WTC11 (cell line): ENCODE measurements around the gene ABHD12. TPM values are rescaled to one million over a fixed set of nuclear protein-coding genes. Genes with fewer than 3 reads are reported as not detected.

ENCODE experiments used
- ATAC-seq: fragments of 200-7000 bp; cut with Tn5 transposase; 2 replicates; pipeline ENCODE4 v1.10.0; 2021; ENCODE audit warnings: mild to moderate bottlenecking, moderate library complexity
- CTCF ChIA-PET: fragments of 300-600 bp; sonication (Branson Sonifier 250); formaldehyde crosslinking; loops from one replicate; lab custom pipeline; 2021; ENCODE audit warnings: antibody characterized with exemption; lab: Charles Lee
- POLR2A ChIA-PET: fragments of 350-600 bp; sonication (Branson Sonifier 250); formaldehyde crosslinking; loops from one replicate; lab custom pipeline; 2021; ENCODE audit warnings: antibody characterized with exemption; lab: Charles Lee
- DNase-seq: peaks from one replicate; pipeline ENCODE4 v3.0.0; 2021; ENCODE audit warnings: low spot score
- H3K27ac Mint-ChIP-seq: 2 replicates; pipeline ENCODE4 v1.8.0; 2021; ENCODE audit warnings: mixed read lengths
- H3K27me3 Mint-ChIP-seq: 2 replicates; pipeline ENCODE4 v1.8.0; 2021; ENCODE audit warnings: low read depth, mild to moderate bottlenecking, moderate library complexity, mixed read lengths
- H3K36me3 Mint-ChIP-seq: 2 replicates; pipeline ENCODE4 v1.8.0; 2021; ENCODE audit warnings: mixed read lengths
- H3K4me1 Mint-ChIP-seq: 2 replicates; pipeline ENCODE4 v1.8.0; 2022; ENCODE audit warnings: mixed read lengths
- H3K4me3 Mint-ChIP-seq: 2 replicates; pipeline ENCODE4 v1.8.0; 2021; ENCODE audit warnings: mild to moderate bottlenecking, moderate library complexity, mixed read lengths
- H3K9me3 Mint-ChIP-seq: 2 replicates; pipeline ENCODE4 v1.8.0; 2021; ENCODE audit warnings: mixed read lengths
- ELF4 ChIP-seq: sonication (generic); formaldehyde crosslinking; IDR thresholded peaks from 2 replicates; pipeline ENCODE4 v1.8.1; 2022; ENCODE audit warnings: low read depth, mild to moderate bottlenecking, moderate library complexity, missing genetic modification reagents
- ETV6 ChIP-seq: sonication (generic); formaldehyde crosslinking; IDR thresholded peaks from 2 replicates; pipeline ENCODE4 v1.8.1; 2022; ENCODE audit warnings: mild to moderate bottlenecking, missing genetic modification reagents
- GABPB1 ChIP-seq: sonication (generic); formaldehyde crosslinking; IDR thresholded peaks from 2 replicates; pipeline ENCODE4 v1.8.1; 2023; ENCODE audit warnings: mild to moderate bottlenecking, missing genetic modification reagents
- IRF2 ChIP-seq: sonication (generic); formaldehyde crosslinking; IDR thresholded peaks from 2 replicates; pipeline ENCODE4 v1.8.0; 2022; ENCODE audit warnings: low read depth, missing genetic modification reagents, borderline replicate concordance
- JAZF1 ChIP-seq: fragments of 250-450 bp; sonication (Bioruptor Pico); IDR thresholded peaks from 2 replicates; pipeline ENCODE4 v1.9.0; 2021; ENCODE audit warnings: moderate library complexity, mild to moderate bottlenecking, inconsistent platforms
- NFATC4 ChIP-seq: fragments of 250-450 bp; sonication (Bioruptor Pico); IDR thresholded peaks from 2 replicates; pipeline ENCODE4 v1.9.0; 2021; ENCODE audit warnings: mild to moderate bottlenecking
- NFYB ChIP-seq: sonication (generic); formaldehyde crosslinking; conservative IDR thresholded peaks from 2 replicates; pipeline ENCODE4 v1.8.0; 2022; ENCODE audit warnings: low read depth, missing genetic modification reagents
- NR2C2 ChIP-seq: sonication (generic); formaldehyde crosslinking; IDR thresholded peaks from 2 replicates; pipeline ENCODE4 v1.8.0; 2022; ENCODE audit warnings: mild to moderate bottlenecking, missing genetic modification reagents
- NR3C1 ChIP-seq: sonication (generic); formaldehyde crosslinking; conservative IDR thresholded peaks from 2 replicates; pipeline ENCODE4 v1.8.1; 2023; ENCODE audit warnings: low read depth, mild to moderate bottlenecking, missing genetic modification reagents
- ZNF232 ChIP-seq: sonication (generic); formaldehyde crosslinking; IDR thresholded peaks from 2 replicates; pipeline ENCODE4 v1.8.0; 2022; ENCODE audit warnings: mild to moderate bottlenecking, missing genetic modification reagents
- ZNF263 ChIP-seq: sonication (generic); formaldehyde crosslinking; IDR thresholded peaks from 2 replicates; pipeline ENCODE4 v1.8.1; 2022; ENCODE audit warnings: low read depth, mild to moderate bottlenecking, moderate library complexity, missing genetic modification reagents
- ZNF317 ChIP-seq: sonication (generic); formaldehyde crosslinking; IDR thresholded peaks from 2 replicates; pipeline ENCODE4 v1.8.1; 2023; ENCODE audit warnings: low read depth, mild to moderate bottlenecking, moderate library complexity, missing genetic modification reagents, borderline replicate concordance
- ZNF416 ChIP-seq: fragments of 250-450 bp; sonication (Bioruptor Pico); IDR thresholded peaks from 2 replicates; pipeline ENCODE4 v1.9.0; 2021; ENCODE audit warnings: mild to moderate bottlenecking, inconsistent platforms
- ZNF423 ChIP-seq: fragments of 250-450 bp; sonication (Bioruptor Pico); IDR thresholded peaks from 2 replicates; pipeline ENCODE4 v2.1.2; 2022; ENCODE audit warnings: mild to moderate bottlenecking, moderate library complexity
- total RNA-seq: library from RNA; stranded (reverse); gene quantifications from 3 replicates; pipeline ENCODE4 v1.2.3, GENCODE V29; 2021
- TF ChIP-seq, protein P1 (sequence below): sonication (generic); formaldehyde crosslinking; IDR thresholded peaks from 2 replicates; pipeline ENCODE4 v1.8.1; 2023; ENCODE audit warnings: mild to moderate bottlenecking, missing genetic modification reagents, moderate library complexity
- TF ChIP-seq, protein P2 (sequence below): sonication (generic); formaldehyde crosslinking; conservative IDR thresholded peaks from 2 replicates; pipeline ENCODE4 v1.8.1; 2023; ENCODE audit warnings: mild to moderate bottlenecking, low read depth, missing genetic modification reagents, moderate library complexity
- TF ChIP-seq, protein P3 (sequence below): fragments of 250-450 bp; sonication (Bioruptor Pico); IDR thresholded peaks from 2 replicates; pipeline ENCODE4 v1.8.0; 2021; ENCODE audit warnings: mild to moderate bottlenecking
- TF ChIP-seq, protein P4 (sequence below): sonication (generic); formaldehyde crosslinking; IDR thresholded peaks from 2 replicates; pipeline ENCODE4 v1.8.1; 2022; ENCODE audit warnings: mild to moderate bottlenecking, missing genetic modification reagents, moderate library complexity, borderline replicate concordance
- TF ChIP-seq, protein P5 (sequence below): sonication (generic); formaldehyde crosslinking; IDR thresholded peaks from 2 replicates; pipeline ENCODE4 v1.8.1; 2023; ENCODE audit warnings: mild to moderate bottlenecking, missing genetic modification reagents
- TF ChIP-seq, protein P6 (sequence below): sonication (generic); formaldehyde crosslinking; IDR thresholded peaks from 2 replicates; pipeline ENCODE4 v1.8.0; 2022; ENCODE audit warnings: mild to moderate bottlenecking, missing genetic modification reagents

Gene ABHD12
- total RNA-seq, 1 experiment from 2014 or later: 63.1 TPM

DNA sequence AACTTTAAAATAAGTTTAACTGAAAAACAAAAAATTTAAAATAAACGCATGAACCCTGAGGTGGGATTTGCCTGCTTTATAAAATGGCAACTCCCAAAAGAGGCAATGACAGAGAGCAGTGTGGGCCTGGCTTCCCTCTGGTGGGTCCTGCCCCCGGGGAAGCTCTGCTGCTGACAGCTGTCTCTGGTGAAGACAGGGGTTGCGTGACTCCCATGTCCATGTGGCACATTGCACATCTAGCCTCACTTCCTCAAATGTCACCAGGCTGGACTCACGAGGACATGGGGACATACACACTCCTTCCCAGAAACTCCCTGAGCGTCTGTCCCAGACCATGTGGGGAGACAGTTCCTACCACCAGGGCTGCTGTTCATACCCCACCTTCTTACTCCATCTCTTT is 66.2 kb downstream of the ABHD12 start:
- peaks cover 3% of the 10 kb centered on the region for H3K9me3 Mint-ChIP-seq
- CTCF ChIA-PET: interaction anchor here (0.5 to 2.3 kb wide), 4 partner anchors 9 to 75 kb away, joined by 3 to 8 read pairs (median 5); no protein-coding TSS in a partner anchor
- POLR2A ChIA-PET: no interaction called here
- peaks cover 41% of the 10 kb centered on the region for H3K4me1 Mint-ChIP-seq
- H3K36me3 Mint-ChIP-seq: peaks cover 27% of the 10 kb centered on the region
- peak overlapping the region; percentile 6; the same call in 1 of the 2 replicates for H3K27ac Mint-ChIP-seq
- H3K4me3 Mint-ChIP-seq: no peak overlapping the region
- no peak for TF ChIP-seq NFYB (CRISPR knock-in tag)
- TF ChIP-seq, protein P1, sequence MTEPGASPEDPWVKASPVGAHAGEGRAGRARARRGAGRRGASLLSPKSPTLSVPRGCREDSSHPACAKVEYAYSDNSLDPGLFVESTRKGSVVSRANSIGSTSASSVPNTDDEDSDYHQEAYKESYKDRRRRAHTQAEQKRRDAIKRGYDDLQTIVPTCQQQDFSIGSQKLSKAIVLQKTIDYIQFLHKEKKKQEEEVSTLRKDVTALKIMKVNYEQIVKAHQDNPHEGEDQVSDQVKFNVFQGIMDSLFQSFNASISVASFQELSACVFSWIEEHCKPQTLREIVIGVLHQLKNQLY (CRISPR knock-in tag): no peak
- no peak for TF ChIP-seq ZNF423 (CRISPR knock-in tag)
- no peak for TF ChIP-seq JAZF1 (CRISPR knock-in tag)
- TF ChIP-seq IRF2: no peak
- ATAC-seq (peak; percentile 15; the same call in 1 of the 2 replicates), DNase-seq (no peak)
- no peaks in the 10 kb centered on the region for H3K27me3 Mint-ChIP-seq

DNA sequence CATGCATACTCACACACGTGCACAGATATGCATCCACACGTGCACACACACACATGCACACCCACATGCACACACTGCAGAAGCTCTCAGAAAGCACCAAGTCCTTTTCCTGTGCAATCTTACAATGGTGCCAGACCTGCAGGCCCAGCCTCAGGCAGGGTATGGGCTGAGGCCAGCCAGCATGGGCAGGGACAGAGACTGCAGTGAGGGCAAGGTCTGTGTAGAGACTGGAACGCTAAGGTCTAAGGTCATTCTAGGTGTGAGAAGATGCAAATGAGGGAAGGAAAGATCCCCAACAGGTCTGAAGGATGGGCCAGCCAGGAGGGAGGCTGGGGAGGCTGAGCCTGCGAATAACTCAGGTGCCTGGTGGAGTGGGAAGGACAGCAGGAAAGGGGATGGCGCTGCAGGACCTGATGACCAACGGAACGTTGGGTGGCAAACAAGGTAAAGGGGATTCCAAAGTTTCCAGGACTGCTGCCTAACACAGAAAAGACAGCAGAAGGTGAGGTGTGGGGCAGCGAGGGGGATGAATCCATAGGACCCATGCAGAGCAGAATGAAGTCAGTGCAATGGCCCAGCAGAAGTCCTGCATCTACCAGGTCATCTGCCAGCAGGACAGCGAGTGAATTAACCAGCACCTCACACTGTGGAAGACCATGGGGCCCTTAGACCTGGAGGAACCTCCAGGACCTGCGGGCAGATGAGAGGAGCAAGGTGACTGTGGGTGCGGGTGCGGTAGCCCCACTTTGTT is 67.0 kb downstream of the ABHD12 start:
- Mint-ChIP-seq H3K27ac (peak overlapping the region; percentile 47), H3K27me3 (no peaks in the 10 kb centered on the region), H3K9me3 (no peaks in the 10 kb centered on the region), H3K4me1 (peaks cover 41% of the 10 kb centered on the region), H3K36me3 (peaks cover 24% of the 10 kb centered on the region), H3K4me3 (no peak overlapping the region)
- ChIA-PET POLR2A (no interaction called here), CTCF (interaction anchor here (1.3 to 2.3 kb wide), 2 partner anchors 9 to 76 kb away, joined by 5 to 8 read pairs; no protein-coding TSS in a partner anchor)
- no peak for TF ChIP-seq ZNF416
- DNase-seq: no peak
- peak; percentile 10; the same call in 1 of the 2 replicates for ATAC-seq

DNA sequence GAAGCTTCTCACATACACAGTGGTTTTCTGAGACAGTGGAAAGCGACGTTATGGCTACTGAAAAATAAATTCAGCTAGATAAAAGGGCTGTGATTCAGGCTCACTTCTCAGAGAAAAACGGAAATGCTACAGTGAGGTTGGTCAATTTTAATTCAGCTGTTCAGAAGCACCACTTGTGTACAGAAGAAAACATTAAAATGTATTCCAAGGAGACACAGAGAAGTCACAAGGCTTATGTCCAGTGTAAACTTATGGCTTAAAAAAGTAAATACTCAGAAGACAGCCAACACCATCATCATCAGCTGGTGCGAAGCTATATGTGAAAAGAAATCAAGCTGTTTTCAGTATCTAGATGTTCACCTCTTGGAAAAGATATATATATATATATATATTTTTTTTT is 68.6 kb downstream of the ABHD12 start:
- Mint-ChIP-seq H3K4me3 (no peak overlapping the region), H3K4me1 (peaks cover 33% of the 10 kb centered on the region), H3K27ac (no peak overlapping the region), H3K9me3 (no peaks in the 10 kb centered on the region), H3K36me3 (peaks cover 28% of the 10 kb centered on the region), H3K27me3 (no peaks in the 10 kb centered on the region)
- ChIA-PET POLR2A (no interaction called here), CTCF (interaction anchor here (0.8 to 1.2 kb wide), 2 partner anchors 14 to 77 kb away, joined by 3 to 4 read pairs; no protein-coding TSS in a partner anchor)
- no peak for ATAC-seq
- no peak for DNase-seq
- TF ChIP-seq ZNF263 (no peak), ZNF317 (no peak), ETV6 (CRISPR knock-in tag) (no peak), ZNF416 (no peak), ZNF423 (CRISPR knock-in tag) (no peak), ELF4 (no peak), NR2C2 (CRISPR knock-in tag) (no peak), NR3C1 (no peak), NFATC4 (CRISPR knock-in tag) (no peak), GABPB1 (no peak), ZNF232 (CRISPR knock-in tag) (no peak)
- TF ChIP-seq, protein P2, sequence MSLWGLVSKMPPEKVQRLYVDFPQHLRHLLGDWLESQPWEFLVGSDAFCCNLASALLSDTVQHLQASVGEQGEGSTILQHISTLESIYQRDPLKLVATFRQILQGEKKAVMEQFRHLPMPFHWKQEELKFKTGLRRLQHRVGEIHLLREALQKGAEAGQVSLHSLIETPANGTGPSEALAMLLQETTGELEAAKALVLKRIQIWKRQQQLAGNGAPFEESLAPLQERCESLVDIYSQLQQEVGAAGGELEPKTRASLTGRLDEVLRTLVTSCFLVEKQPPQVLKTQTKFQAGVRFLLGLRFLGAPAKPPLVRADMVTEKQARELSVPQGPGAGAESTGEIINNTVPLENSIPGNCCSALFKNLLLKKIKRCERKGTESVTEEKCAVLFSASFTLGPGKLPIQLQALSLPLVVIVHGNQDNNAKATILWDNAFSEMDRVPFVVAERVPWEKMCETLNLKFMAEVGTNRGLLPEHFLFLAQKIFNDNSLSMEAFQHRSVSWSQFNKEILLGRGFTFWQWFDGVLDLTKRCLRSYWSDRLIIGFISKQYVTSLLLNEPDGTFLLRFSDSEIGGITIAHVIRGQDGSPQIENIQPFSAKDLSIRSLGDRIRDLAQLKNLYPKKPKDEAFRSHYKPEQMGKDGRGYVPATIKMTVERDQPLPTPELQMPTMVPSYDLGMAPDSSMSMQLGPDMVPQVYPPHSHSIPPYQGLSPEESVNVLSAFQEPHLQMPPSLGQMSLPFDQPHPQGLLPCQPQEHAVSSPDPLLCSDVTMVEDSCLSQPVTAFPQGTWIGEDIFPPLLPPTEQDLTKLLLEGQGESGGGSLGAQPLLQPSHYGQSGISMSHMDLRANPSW (CRISPR knock-in tag): no peak
- TF ChIP-seq, protein P3, sequence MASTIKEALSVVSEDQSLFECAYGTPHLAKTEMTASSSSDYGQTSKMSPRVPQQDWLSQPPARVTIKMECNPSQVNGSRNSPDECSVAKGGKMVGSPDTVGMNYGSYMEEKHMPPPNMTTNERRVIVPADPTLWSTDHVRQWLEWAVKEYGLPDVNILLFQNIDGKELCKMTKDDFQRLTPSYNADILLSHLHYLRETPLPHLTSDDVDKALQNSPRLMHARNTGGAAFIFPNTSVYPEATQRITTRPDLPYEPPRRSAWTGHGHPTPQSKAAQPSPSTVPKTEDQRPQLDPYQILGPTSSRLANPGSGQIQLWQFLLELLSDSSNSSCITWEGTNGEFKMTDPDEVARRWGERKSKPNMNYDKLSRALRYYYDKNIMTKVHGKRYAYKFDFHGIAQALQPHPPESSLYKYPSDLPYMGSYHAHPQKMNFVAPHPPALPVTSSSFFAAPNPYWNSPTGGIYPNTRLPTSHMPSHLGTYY (CRISPR knock-in tag): no peak
- TF ChIP-seq, protein P4, sequence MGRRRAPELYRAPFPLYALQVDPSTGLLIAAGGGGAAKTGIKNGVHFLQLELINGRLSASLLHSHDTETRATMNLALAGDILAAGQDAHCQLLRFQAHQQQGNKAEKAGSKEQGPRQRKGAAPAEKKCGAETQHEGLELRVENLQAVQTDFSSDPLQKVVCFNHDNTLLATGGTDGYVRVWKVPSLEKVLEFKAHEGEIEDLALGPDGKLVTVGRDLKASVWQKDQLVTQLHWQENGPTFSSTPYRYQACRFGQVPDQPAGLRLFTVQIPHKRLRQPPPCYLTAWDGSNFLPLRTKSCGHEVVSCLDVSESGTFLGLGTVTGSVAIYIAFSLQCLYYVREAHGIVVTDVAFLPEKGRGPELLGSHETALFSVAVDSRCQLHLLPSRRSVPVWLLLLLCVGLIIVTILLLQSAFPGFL (CRISPR knock-in tag): no peak
- TF ChIP-seq, protein P5, sequence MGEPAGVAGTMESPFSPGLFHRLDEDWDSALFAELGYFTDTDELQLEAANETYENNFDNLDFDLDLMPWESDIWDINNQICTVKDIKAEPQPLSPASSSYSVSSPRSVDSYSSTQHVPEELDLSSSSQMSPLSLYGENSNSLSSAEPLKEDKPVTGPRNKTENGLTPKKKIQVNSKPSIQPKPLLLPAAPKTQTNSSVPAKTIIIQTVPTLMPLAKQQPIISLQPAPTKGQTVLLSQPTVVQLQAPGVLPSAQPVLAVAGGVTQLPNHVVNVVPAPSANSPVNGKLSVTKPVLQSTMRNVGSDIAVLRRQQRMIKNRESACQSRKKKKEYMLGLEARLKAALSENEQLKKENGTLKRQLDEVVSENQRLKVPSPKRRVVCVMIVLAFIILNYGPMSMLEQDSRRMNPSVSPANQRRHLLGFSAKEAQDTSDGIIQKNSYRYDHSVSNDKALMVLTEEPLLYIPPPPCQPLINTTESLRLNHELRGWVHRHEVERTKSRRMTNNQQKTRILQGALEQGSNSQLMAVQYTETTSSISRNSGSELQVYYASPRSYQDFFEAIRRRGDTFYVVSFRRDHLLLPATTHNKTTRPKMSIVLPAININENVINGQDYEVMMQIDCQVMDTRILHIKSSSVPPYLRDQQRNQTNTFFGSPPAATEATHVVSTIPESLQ (CRISPR knock-in tag): no peak
- TF ChIP-seq, protein P6, sequence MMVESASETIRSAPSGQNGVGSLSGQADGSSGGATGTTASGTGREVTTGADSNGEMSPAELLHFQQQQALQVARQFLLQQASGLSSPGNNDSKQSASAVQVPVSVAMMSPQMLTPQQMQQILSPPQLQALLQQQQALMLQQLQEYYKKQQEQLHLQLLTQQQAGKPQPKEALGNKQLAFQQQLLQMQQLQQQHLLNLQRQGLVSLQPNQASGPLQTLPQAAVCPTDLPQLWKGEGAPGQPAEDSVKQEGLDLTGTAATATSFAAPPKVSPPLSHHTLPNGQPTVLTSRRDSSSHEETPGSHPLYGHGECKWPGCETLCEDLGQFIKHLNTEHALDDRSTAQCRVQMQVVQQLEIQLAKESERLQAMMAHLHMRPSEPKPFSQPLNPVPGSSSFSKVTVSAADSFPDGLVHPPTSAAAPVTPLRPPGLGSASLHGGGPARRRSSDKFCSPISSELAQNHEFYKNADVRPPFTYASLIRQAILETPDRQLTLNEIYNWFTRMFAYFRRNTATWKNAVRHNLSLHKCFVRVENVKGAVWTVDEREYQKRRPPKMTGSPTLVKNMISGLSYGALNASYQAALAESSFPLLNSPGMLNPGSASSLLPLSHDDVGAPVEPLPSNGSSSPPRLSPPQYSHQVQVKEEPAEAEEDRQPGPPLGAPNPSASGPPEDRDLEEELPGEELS: no peak
